ENCODE results near the gene NOC2L.

NOC2L gene

GRCh38 chr1:923131-923990 is 35.7 kb downstream of the NOC2L start, which contains the start of gene SAMD11:
Gene SAMD11, plus strand, starts transcription at chr1:923923. Its CDS starts 509 bp downstream, at chr1:924432.
- DNase-seq (ENCODE audit: low read depth): peak; percentile 52
- H3K4me3 ChIP-seq (ENCODE audit: low read depth, low read length): peak within 1 kb of the TSS; percentile 59

GRCh38 chr1:921011-921837 is 37.8 kb downstream of the NOC2L start:
- DNase-seq (ENCODE audit: low read depth): no peak
- H3K4me3 ChIP-seq (ENCODE audit: low read depth, low read length): no peak overlapping the region

- no peak overlapping the region for H3K4me3 ChIP-seq (ENCODE audit: low read depth, low read length)
- DNase-seq (ENCODE audit: low read depth): no peak
These were observed 38.5 kb downstream of the NOC2L start for GRCh38 chr1:920521-920920.

- no peak overlapping the region for H3K4me3 ChIP-seq (ENCODE audit: low read depth, low read length)
- DNase-seq (ENCODE audit: low read depth): no peak
These were observed 39.0 kb downstream of the NOC2L start for GRCh38 chr1:920010-920409.

- DNase-seq (ENCODE audit: low read depth): no peak
- H3K4me3 ChIP-seq (ENCODE audit: low read depth, low read length): no peak overlapping the region
These were observed 39.7 kb downstream of the NOC2L start for GRCh38 chr1:919271-919872.

GRCh38 chr1:918843-919242 is 40.2 kb downstream of the NOC2L start:
- no peak for DNase-seq (ENCODE audit: low read depth)
- H3K4me3 ChIP-seq (ENCODE audit: low read depth, low read length): no peak overlapping the region

GRCh38 chr1:918353-918752 is 40.7 kb downstream of the NOC2L start:
- no peak for DNase-seq (ENCODE audit: low read depth)
- no peak overlapping the region for H3K4me3 ChIP-seq (ENCODE audit: low read depth, low read length)

- H3K4me3 ChIP-seq (ENCODE audit: low read depth, low read length): no peak overlapping the region
- DNase-seq (ENCODE audit: low read depth): no peak
These were observed 41.5 kb downstream of the NOC2L start for GRCh38 chr1:917466-918091.

- DNase-seq (ENCODE audit: low read depth): no peak
- H3K4me3 ChIP-seq (ENCODE audit: low read depth, low read length): no peak overlapping the region
These were observed 42.0 kb downstream of the NOC2L start for GRCh38 chr1:917076-917459.

- no peak for DNase-seq (ENCODE audit: low read depth)
- no peak overlapping the region for H3K4me3 ChIP-seq (ENCODE audit: low read depth, low read length)
These were observed 42.6 kb downstream of the NOC2L start for GRCh38 chr1:916173-917075.

GRCh38 chr1:915295-916172 is 43.5 kb downstream of the NOC2L start:
- DNase-seq (ENCODE audit: low read depth): no peak
- H3K4me3 ChIP-seq (ENCODE audit: low read depth, low read length): no peak overlapping the region

- no peak for DNase-seq (ENCODE audit: low read depth)
- no peak overlapping the region for H3K4me3 ChIP-seq (ENCODE audit: low read depth, low read length)
These were observed 44.2 kb downstream of the NOC2L start for GRCh38 chr1:914891-915280.

GRCh38 chr1:914131-914890 is 44.7 kb downstream of the NOC2L start:
- no peak overlapping the region for H3K4me3 ChIP-seq (ENCODE audit: low read depth, low read length)
- DNase-seq (ENCODE audit: low read depth): no peak

GRCh38 chr1:913491-914130 is 45.4 kb downstream of the NOC2L start:
- H3K4me3 ChIP-seq (ENCODE audit: low read depth, low read length): no peak overlapping the region
- DNase-seq (ENCODE audit: low read depth): no peak

- DNase-seq (ENCODE audit: low read depth): no peak
- no peak overlapping the region for H3K4me3 ChIP-seq (ENCODE audit: low read depth, low read length)
These were observed 46.2 kb downstream of the NOC2L start for GRCh38 chr1:912740-913301.

Data from skeletal muscle cell (primary cell).